ENCODE data around the gene ITGA8. TPM values are rescaled to one million over a fixed set of nuclear protein-coding genes. Genes with fewer than 3 reads are reported as not detected.

The ITGA8 gene
- polyA plus RNA-seq, 3 donors: not detected

- WGBS (ENCODE audit: insufficient coverage): 83% methylated on average over 2 of the region's 6 CpGs
- intact Hi-C loops (cut with micrococcal nuclease): no loop called here
- no peak overlapping the region for H3K27ac Mint-ChIP-seq
Observed at GRCh38 chr10:15624401-15625196, 95.1 kb downstream of the ITGA8 start.

More at GRCh38 chr10:15624401-15625196, 95.1 kb downstream of the ITGA8 start:
- Histone ChIP-seq H3K4me3 (replicated peaks in 1 of 3; ENCODE audit: low read depth in 2 of 3, low read length in 3 of 3) (no peak overlapping the region), H3K9ac (ENCODE audit: insufficient read depth, low read length, poor library complexity, severe bottlenecking) (no peak overlapping the region), H3K4me2 (replicated peaks; ENCODE audit: extremely low read depth, low read length, poor library complexity, severe bottlenecking) (no peak overlapping the region), H4K20me1 (ENCODE audit: insufficient read depth, low read length) (no peaks in the 10 kb centered on the region), H3K27me3 (ENCODE audit: control insufficient read depth in 2 of 2, insufficient read depth in 2 of 2, low read length in 2 of 2) (no peaks in the 10 kb centered on the region), H3K36me3 (replicated peaks in 1 of 2; ENCODE audit: control insufficient read depth in 1 of 2, insufficient read depth in 2 of 2, low read length in 2 of 2) (no peaks in the 10 kb centered on the region), H3K27ac (ENCODE audit: low read depth in 1 of 2, low read length in 2 of 2) (no peak overlapping the region), H3K4me1 (ENCODE audit: control insufficient read depth in 1 of 2, insufficient read depth in 2 of 2, low read length in 2 of 2) (no peaks in the 10 kb centered on the region), H2AFZ (ENCODE audit: insufficient read depth, low read depth, low read length, poor library complexity, severe bottlenecking) (no peak overlapping the region), H3K9me3 (replicated peaks in 1 of 2; ENCODE audit: control insufficient read depth in 1 of 2, insufficient read depth in 1 of 2, low read length in 2 of 2) (no peaks in the 10 kb centered on the region), H3K79me2 (ENCODE audit: insufficient read depth, low read length) (no peaks in the 10 kb centered on the region)
- Mint-ChIP-seq H3K36me3 (no peaks in the 10 kb centered on the region), H3K27me3 (ENCODE audit: low read depth in 3 of 3) (peaks cover 1 to 5% (median 2%) of the 10 kb centered on the region in 3 donors), H3K9me3 (peaks cover 0 to 3% (median 2%) of the 10 kb centered on the region in 7 donors), H3K4me1 (no peaks in the 10 kb centered on the region), H3K4me3 (no peak overlapping the region)
- DNase-seq: no peak
- TF ChIP-seq CTCF (IDR thresholded peaks at IDR 0.05): no peak
